ENCODE measurements around the gene MAPT.
A peak's percentile ranks its signal among the peaks of the same experiment; 100 is the strongest.

DNA sequence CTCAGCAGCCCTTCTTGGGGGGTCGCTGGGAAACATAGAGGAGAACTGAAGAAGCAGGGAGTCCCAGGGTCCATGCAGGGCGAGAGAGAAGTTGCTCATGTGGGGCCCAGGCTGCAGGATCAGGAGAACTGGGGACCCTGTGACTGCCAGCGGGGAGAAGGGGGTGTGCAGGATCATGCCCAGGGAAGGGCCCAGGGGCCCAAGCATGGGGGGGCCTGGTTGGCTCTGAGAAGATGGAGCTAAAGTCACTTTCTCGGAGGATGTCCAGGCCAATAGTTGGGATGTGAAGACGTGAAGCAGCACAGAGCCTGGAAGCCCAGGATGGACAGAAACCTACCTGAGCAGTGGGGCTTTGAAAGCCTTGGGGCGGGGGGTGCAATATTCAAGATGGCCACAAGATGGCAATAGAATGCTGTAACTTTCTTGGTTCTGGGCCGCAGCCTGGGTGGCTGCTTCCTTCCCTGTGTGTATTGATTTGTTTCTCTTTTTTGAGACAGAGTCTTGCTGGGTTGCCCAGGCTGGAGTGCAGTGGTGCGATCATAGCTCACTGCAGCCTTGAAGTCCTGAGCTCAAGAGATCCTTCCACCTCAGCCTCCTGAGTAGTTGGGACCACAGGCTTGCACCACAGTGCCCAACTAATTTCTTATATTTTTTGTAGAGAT, 108.1 kb downstream of the MAPT start:
- TF ChIP-seq, protein P1, sequence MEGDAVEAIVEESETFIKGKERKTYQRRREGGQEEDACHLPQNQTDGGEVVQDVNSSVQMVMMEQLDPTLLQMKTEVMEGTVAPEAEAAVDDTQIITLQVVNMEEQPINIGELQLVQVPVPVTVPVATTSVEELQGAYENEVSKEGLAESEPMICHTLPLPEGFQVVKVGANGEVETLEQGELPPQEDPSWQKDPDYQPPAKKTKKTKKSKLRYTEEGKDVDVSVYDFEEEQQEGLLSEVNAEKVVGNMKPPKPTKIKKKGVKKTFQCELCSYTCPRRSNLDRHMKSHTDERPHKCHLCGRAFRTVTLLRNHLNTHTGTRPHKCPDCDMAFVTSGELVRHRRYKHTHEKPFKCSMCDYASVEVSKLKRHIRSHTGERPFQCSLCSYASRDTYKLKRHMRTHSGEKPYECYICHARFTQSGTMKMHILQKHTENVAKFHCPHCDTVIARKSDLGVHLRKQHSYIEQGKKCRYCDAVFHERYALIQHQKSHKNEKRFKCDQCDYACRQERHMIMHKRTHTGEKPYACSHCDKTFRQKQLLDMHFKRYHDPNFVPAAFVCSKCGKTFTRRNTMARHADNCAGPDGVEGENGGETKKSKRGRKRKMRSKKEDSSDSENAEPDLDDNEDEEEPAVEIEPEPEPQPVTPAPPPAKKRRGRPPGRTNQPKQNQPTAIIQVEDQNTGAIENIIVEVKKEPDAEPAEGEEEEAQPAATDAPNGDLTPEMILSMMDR (IDR thresholded peaks at IDR 0.05): peak; percentile 93 to 99 (median 95)
- TF ChIP-seq POLR2A (IDR thresholded peaks at IDR 0.05): no peak
